Choroid plexus epithelial cell (primary cell): ENCODE data around the gene UCK2.

Experiments
- DNase-seq: peaks from one replicate; pipeline ENCODE4 v3.0.0-alpha.2; 2010; ENCODE audit warnings: low read depth
- H3K4me3 ChIP-seq: 2 replicates; pipeline ENCODE4 v1.5.1; 2011; ENCODE audit warnings: low read depth, mild to moderate bottlenecking, control low read depth, low read length, moderate library complexity
- CTCF ChIP-seq: conservative IDR thresholded peaks from 2 replicates; pipeline ENCODE4 v1.5.1; 2011; ENCODE audit warnings: low read depth, mild to moderate bottlenecking, control low read depth, inconsistent platforms, low read length, moderate library complexity

The UCK2 gene

DNA sequence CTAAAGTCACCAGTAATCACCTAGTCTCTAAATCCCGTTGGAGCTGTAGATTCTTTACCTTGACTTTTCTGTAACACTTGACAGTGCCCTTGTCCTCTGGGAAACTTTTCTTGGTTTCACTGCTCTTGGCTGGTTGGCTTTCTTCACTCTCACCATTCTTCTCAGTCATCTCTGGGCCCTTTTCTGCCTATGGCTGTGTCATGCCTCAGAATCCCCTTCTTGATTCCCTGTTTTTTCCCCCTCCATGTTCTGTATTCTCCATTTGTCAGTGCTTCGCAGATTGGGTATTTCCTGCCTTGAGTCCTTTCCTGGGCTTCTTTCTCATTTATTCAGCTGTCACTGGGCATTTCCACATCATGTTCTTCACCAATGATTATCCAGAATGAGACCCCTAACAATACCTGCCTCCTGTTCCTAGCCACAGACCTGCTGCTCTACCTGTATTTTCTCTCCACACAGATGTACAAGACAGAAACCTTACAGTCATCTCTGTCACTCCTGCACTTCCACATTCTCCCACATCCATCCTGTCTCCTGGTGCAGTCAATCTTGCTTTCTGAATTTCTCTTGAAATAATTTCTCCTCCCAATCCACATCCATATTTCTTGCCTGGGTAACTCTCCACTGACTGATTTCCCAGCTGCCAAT lies 14.7 kb downstream of the UCK2 start:
- H3K4me3 ChIP-seq, result no peak overlapping the region
- no peak for TF ChIP-seq CTCF
- DNase-seq, result no peak

GRCh38 chr1:165842671-165843129 lies 15.3 kb downstream of the UCK2 start:
- peak; percentile 32 for DNase-seq
- TF ChIP-seq CTCF, result no peak
- no peak overlapping the region for H3K4me3 ChIP-seq

- TF ChIP-seq CTCF, result no peak
- no peak overlapping the region for H3K4me3 ChIP-seq
- no peak for DNase-seq
These were observed 15.9 kb downstream of the UCK2 start for GRCh38 chr1:165843304-165843703.

DNA sequence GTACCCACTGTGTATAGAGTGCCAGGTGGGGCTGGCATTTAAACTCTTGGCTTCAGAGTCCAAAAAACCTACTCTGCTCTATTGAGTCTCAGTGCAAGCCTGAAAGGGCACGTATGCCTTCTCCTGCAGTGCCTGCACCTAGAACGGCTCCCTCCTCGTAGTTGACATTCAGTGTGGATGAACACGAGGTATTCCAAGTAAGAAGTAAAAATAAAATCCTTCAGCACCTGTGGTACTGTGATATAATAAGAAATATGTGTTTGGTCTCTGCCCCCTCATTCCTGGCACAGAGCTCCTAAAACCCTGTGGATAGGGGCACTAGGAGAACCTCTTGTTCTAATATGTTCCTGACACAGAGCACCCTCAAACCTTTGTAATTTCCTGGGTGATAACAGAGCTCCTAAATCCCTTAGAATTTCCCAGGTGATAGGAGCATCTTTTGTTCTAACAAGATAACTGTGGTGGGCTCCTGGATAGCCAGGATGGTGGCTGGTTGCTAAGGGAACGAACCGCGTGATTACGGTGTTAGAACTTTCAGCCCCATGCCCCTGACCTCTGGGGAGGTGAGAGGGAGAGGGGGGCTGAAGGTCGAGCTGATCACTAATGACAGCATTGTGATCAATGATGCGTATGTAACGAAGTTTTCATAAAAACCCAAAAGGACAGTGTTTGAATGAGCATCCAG lies 16.8 kb downstream of the UCK2 start:
- H3K4me3 ChIP-seq, result no peak overlapping the region
- DNase-seq, result no peak
- no peak for TF ChIP-seq CTCF

DNA sequence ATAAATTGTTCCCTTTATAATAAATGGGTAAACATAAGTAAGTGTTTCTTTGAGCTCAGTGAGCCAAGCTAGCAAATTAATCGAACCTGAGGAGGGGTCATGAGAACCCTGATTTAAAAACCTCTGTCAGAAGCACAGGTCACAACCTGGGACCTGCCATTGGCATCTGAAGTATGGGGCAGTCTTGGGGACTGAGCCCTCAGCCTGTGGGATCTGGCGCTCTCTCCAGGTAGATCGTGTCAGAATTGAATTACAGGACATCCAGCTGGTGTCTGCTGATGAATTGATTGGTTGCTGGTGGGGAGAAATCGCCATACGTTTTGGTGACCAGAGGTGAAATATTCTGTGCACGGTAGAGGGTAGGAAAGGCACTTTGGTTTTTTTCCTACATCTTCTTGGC lies 17.5 kb downstream of the UCK2 start:
- no peak for TF ChIP-seq CTCF
- H3K4me3 ChIP-seq, result no peak overlapping the region
- no peak for DNase-seq

DNA sequence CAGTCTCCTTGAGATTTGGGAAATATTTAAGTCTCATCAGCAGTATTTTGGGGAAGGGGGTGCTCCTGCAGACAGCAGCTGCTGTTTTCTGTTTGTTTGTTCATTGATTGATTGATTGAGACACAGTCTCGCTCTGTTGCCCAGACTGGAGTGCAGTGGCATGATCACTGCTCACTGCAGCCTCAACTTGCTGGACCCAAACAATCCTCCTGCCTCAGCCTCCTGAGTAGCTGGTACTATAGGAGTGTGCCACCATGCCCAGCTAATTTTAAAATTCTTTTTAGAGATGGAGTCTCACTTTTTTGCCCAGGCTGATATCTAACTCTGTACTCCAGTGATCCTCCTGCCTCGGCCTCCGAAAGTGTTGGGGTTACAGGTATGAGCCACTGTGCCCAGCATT lies 18.2 kb downstream of the UCK2 start:
- no peak for DNase-seq
- TF ChIP-seq CTCF, result no peak
- H3K4me3 ChIP-seq, result no peak overlapping the region
